HEK293T (cell line): Measurements from ENCODE around the gene AMIGO3.

Source experiments
- BHLHE40 ChIP-seq: fragments of 450-650 bp; IDR thresholded peaks from 2 replicates; pipeline ENCODE4 v1.6.1; 2016; ENCODE audit warnings: mild to moderate bottlenecking, moderate library complexity, borderline replicate concordance
- ELF4 ChIP-seq: fragments of 450-650 bp; IDR thresholded peaks from 2 replicates; pipeline ENCODE4 v1.6.1; 2017; ENCODE audit warnings: antibody characterized with exemption
- FOXA1 ChIP-seq: fragments of 450-650 bp; IDR thresholded peaks from 2 replicates; pipeline ENCODE4 v1.6.1; 2016; ENCODE audit warnings: mild to moderate bottlenecking
- FOXM1 ChIP-seq: fragments of 450-650 bp; IDR thresholded peaks from 2 replicates; pipeline ENCODE4 v1.6.1; 2017; ENCODE audit warnings: mild to moderate bottlenecking, borderline replicate concordance
- L3MBTL2 ChIP-seq: fragments of 450-650 bp; conservative IDR thresholded peaks from 2 replicates; pipeline ENCODE4 v1.6.1; 2016; ENCODE audit warnings: mild to moderate bottlenecking
- LEF1 ChIP-seq: fragments of 450-650 bp; IDR thresholded peaks from 2 replicates; pipeline ENCODE4 v1.6.1; 2017; ENCODE audit warnings: mild to moderate bottlenecking, borderline replicate concordance
- NFRKB ChIP-seq: fragments of 450-650 bp; IDR thresholded peaks from 2 replicates; pipeline ENCODE4 v1.6.1; 2016; ENCODE audit warnings: mild to moderate bottlenecking, moderate library complexity
- SP1 ChIP-seq: fragments of 450-650 bp; IDR thresholded peaks from 2 replicates; pipeline ENCODE4 v1.6.1; 2017
- SUZ12 ChIP-seq: fragments of 450-650 bp; IDR thresholded peaks from 2 replicates; pipeline ENCODE4 v1.6.1; 2016; ENCODE audit warnings: mild to moderate bottlenecking
- TARDBP ChIP-seq: fragments of 450-650 bp; IDR thresholded peaks from 2 replicates; pipeline ENCODE4 v1.6.1; 2016
- ZNF384 ChIP-seq: fragments of 450-650 bp; IDR thresholded peaks from 2 replicates; pipeline ENCODE4 v1.6.1; 2016

DNA sequence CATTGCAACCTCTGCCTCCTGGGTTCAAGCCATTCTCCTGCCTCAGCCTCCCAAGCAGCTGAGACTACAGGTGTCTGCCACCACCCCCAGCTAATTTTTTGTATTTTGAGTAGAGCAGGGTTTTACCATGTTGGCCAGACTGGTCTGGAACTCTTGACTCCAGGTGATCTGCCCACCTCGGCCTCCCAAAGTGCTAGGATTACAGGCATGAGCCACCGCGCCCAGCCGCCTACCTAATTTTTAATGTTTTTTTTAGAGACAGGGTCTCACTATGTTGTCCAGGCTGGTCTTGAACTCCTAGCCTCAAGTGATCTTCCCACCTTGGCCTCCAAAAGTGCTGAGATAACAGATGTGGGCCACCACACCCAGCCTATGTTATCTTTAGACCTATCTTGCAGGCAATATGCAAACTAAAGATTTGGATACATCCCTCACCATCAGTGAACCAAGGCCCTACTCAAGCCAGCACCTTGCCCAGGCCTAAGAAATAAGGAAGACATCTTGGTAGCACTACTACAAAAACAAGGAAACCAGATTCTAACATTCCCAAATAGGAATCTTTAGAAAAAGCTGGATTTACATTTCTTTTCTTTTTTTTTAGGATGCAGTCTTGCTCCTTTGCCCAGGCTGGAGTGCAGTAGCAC lies 10.6 kb upstream of the AMIGO3 start:
- no peak for TF ChIP-seq FOXA1
- TF ChIP-seq SP1: no peak
- TF ChIP-seq BHLHE40: no peak
- TF ChIP-seq ELF4: no peak
- no peak for TF ChIP-seq NFRKB
- TF ChIP-seq ZNF384: no peak
- no peak for TF ChIP-seq SUZ12
- no peak for TF ChIP-seq TARDBP
- no peak for TF ChIP-seq L3MBTL2
- TF ChIP-seq FOXM1: no peak
- no peak for TF ChIP-seq LEF1
